HEK293 (cell line): ENCODE data around the gene RELT.

ENCODE experiments used
- BCL11A ChIP-seq: fragments of 450-650 bp; formaldehyde crosslinking; IDR thresholded peaks from 2 replicates; pipeline ENCODE4 v1.5.1; 2016; ENCODE audit warnings: low read depth, missing biosample characterization, missing genetic modification characterization
- BCL11B ChIP-seq: fragments of 450-650 bp; formaldehyde crosslinking; IDR thresholded peaks from 2 replicates; pipeline ENCODE4 v1.5.1; 2016; ENCODE audit warnings: low read depth, missing biosample characterization, missing genetic modification characterization
- GLIS2 ChIP-seq: fragments of 450-650 bp; formaldehyde crosslinking; IDR thresholded peaks from 2 replicates; pipeline ENCODE4 v1.5.1; 2016; ENCODE audit warnings: missing biosample characterization, missing genetic modification characterization
- OSR2 ChIP-seq: fragments of 450-650 bp; formaldehyde crosslinking; IDR thresholded peaks from 2 replicates; pipeline ENCODE4 v1.5.1; 2016; ENCODE audit warnings: missing biosample characterization, missing genetic modification characterization
- TCF7L2 ChIP-seq: IDR thresholded peaks from 2 replicates; pipeline ENCODE4 v1.6.1; 2011; ENCODE audit warnings: low read depth, mild to moderate bottlenecking, inconsistent platforms, low read length, moderate library complexity, borderline replicate concordance
- ZBTB1 ChIP-seq: fragments of 450-650 bp; formaldehyde crosslinking; IDR thresholded peaks from 2 replicates; pipeline ENCODE4 v1.5.1; 2016; ENCODE audit warnings: missing biosample characterization, missing genetic modification characterization
- ZFHX2 ChIP-seq: fragments of 450-650 bp; formaldehyde crosslinking; conservative IDR thresholded peaks from 2 replicates; pipeline ENCODE4 v1.5.1; 2016; ENCODE audit warnings: missing biosample characterization, missing genetic modification characterization
- ZNF10 ChIP-seq: fragments of 450-650 bp; formaldehyde crosslinking; IDR thresholded peaks from 2 replicates; pipeline ENCODE4 v1.5.1; 2017; ENCODE audit warnings: missing biosample characterization, missing genetic modification characterization
- ZNF23 ChIP-seq: fragments of 450-650 bp; formaldehyde crosslinking; IDR thresholded peaks from 2 replicates; pipeline ENCODE4 v1.5.1; 2016; ENCODE audit warnings: missing biosample characterization, missing genetic modification characterization, borderline replicate concordance
- ZNF292 ChIP-seq: fragments of 450-650 bp; formaldehyde crosslinking; IDR thresholded peaks from 2 replicates; pipeline ENCODE4 v1.5.1; 2016; ENCODE audit warnings: low read depth, missing biosample characterization, missing genetic modification characterization, borderline replicate concordance
- ZNF48 ChIP-seq: fragments of 450-650 bp; formaldehyde crosslinking; IDR thresholded peaks from 2 replicates; pipeline ENCODE4 v1.5.1; 2016; ENCODE audit warnings: missing biosample characterization, missing genetic modification characterization
- ZNF521 ChIP-seq: fragments of 450-650 bp; formaldehyde crosslinking; IDR thresholded peaks from 2 replicates; pipeline ENCODE4 v1.5.1; 2017; ENCODE audit warnings: missing biosample characterization, mild to moderate bottlenecking, missing genetic modification characterization
- ZNF530 ChIP-seq: fragments of 450-650 bp; formaldehyde crosslinking; IDR thresholded peaks from 2 replicates; pipeline ENCODE4 v1.5.1; 2016; ENCODE audit warnings: low read depth, missing biosample characterization, missing genetic modification characterization
- ZNF707 ChIP-seq: fragments of 450-650 bp; formaldehyde crosslinking; IDR thresholded peaks from 2 replicates; pipeline ENCODE4 v1.5.1; 2016; ENCODE audit warnings: missing biosample characterization, missing genetic modification characterization
- ZNF792 ChIP-seq: fragments of 450-650 bp; formaldehyde crosslinking; IDR thresholded peaks from 2 replicates; pipeline ENCODE4 v1.5.1; 2016; ENCODE audit warnings: missing biosample characterization, missing genetic modification characterization
- TF ChIP-seq, protein P1 (sequence below): fragments of 450-650 bp; formaldehyde crosslinking; IDR thresholded peaks from 2 replicates; pipeline ENCODE4 v1.5.1; 2016; ENCODE audit warnings: missing biosample characterization, missing genetic modification characterization
- TF ChIP-seq, protein P2 (sequence below): sonication (generic); formaldehyde crosslinking; IDR thresholded peaks from 2 replicates; pipeline ENCODE4 v1.8.1; 2022; ENCODE audit warnings: mild to moderate bottlenecking, moderate library complexity, missing genetic modification reagents
- TF ChIP-seq, protein P3 (sequence below): fragments of 450-650 bp; formaldehyde crosslinking; conservative IDR thresholded peaks from 2 replicates; pipeline ENCODE4 v1.5.1; 2016; ENCODE audit warnings: low read depth, missing biosample characterization, missing genetic modification characterization
- TF ChIP-seq, protein P4 (sequence below): fragments of 450-650 bp; formaldehyde crosslinking; IDR thresholded peaks from 2 replicates; pipeline ENCODE4 v1.5.1; 2016; ENCODE audit warnings: missing biosample characterization, missing genetic modification characterization, borderline replicate concordance
- TF ChIP-seq, protein P5 (sequence below): fragments of 450-650 bp; formaldehyde crosslinking; IDR thresholded peaks from 2 replicates; pipeline ENCODE4 v1.5.1; 2016; ENCODE audit warnings: missing biosample characterization, missing genetic modification characterization
- TF ChIP-seq, protein P6 (sequence below): fragments of 450-650 bp; formaldehyde crosslinking; IDR thresholded peaks from 2 replicates; pipeline ENCODE4 v1.5.0; 2017; ENCODE audit warnings: missing biosample characterization, missing genetic modification characterization, borderline replicate concordance

Gene RELT

DNA sequence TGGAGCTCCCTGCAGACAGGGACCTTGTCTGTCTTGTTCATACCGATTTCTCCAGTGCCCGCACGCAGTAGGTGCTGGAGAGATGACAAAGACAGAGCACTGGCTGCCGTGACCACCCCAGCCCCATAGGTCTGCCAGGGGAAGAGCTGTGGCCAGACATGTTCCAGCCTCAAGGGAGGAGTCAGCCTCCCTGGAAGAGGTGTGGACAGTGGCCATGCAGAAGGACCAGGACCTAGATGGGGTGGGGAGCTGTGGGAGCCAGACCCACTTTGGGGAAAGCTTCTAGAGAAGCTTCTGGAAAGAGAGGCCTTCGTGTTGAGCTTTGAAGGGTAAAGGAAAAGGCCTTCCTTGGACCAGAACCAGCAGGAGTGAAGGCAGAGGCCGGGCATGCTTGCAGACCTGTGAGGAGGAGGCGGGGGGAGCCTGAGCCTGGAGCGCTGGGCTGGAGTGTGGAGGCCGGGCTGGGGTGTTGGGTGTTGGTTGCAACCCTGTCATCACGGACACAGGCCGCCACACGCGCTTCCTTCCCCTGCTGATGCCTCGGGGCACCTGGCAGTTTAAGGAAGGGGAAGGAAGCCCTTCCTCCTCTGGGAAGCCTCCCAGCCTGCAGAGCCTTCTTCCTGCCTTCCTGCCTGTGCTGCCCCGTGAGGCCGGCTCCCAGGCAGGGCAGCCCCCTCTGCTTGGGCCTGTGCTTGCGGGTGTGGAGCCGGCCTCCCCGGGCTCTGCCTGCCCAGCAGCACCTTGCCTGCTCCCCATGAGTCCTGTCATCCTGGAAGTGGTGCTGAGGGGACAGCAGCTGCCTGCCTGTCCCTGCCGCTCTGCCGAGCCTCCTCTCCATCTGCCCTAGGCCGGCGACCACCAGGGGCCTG is 12.3 kb downstream of the RELT start (continued):
- TF ChIP-seq ZFHX2 (tag by site-specific recombination) (no peak), ZNF48 (no peak), ZNF292 (no peak), TCF7L2 (no peak), ZNF521 (tag by site-specific recombination) (no peak), ZNF707 (tag by site-specific recombination) (no peak), ZNF23 (tag by site-specific recombination) (no peak), BCL11A (no peak), ZBTB1 (tag by site-specific recombination) (no peak), ZNF792 (tag by site-specific recombination) (no peak), BCL11B (tag by site-specific recombination) (no peak), ZNF530 (tag by site-specific recombination) (no peak), GLIS2 (tag by site-specific recombination) (no peak), ZNF10 (tag by site-specific recombination) (peak; percentile 49; the same call in 1 of the 2 replicates), OSR2 (tag by site-specific recombination) (no peak)
- TF ChIP-seq, protein P1, sequence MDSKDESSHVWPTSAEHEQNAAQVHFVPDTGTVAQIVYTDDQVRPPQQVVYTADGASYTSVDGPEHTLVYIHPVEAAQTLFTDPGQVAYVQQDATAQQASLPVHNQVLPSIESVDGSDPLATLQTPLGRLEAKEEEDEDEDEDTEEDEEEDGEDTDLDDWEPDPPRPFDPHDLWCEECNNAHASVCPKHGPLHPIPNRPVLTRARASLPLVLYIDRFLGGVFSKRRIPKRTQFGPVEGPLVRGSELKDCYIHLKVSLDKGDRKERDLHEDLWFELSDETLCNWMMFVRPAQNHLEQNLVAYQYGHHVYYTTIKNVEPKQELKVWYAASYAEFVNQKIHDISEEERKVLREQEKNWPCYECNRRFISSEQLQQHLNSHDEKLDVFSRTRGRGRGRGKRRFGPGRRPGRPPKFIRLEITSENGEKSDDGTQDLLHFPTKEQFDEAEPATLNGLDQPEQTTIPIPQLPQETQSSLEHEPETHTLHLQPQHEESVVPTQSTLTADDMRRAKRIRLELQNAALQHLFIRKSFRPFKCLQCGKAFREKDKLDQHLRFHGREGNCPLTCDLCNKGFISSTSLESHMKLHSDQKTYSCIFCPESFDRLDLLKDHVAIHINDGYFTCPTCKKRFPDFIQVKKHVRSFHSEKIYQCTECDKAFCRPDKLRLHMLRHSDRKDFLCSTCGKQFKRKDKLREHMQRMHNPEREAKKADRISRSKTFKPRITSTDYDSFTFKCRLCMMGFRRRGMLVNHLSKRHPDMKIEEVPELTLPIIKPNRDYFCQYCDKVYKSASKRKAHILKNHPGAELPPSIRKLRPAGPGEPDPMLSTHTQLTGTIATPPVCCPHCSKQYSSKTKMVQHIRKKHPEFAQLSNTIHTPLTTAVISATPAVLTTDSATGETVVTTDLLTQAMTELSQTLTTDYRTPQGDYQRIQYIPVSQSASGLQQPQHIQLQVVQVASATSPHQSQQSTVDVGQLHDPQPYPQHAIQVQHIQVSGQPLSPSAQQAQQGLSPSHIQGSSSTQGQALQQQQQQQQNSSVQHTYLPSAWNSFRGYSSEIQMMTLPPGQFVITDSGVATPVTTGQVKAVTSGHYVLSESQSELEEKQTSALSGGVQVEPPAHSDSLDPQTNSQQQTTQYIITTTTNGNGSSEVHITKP = no peak
- TF ChIP-seq, protein P2, sequence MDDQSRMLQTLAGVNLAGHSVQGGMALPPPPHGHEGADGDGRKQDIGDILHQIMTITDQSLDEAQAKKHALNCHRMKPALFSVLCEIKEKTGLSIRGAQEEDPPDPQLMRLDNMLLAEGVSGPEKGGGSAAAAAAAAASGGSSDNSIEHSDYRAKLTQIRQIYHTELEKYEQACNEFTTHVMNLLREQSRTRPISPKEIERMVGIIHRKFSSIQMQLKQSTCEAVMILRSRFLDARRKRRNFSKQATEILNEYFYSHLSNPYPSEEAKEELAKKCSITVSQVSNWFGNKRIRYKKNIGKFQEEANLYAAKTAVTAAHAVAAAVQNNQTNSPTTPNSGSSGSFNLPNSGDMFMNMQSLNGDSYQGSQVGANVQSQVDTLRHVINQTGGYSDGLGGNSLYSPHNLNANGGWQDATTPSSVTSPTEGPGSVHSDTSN (CRISPR knock-in tag) = no peak
- TF ChIP-seq, protein P3, sequence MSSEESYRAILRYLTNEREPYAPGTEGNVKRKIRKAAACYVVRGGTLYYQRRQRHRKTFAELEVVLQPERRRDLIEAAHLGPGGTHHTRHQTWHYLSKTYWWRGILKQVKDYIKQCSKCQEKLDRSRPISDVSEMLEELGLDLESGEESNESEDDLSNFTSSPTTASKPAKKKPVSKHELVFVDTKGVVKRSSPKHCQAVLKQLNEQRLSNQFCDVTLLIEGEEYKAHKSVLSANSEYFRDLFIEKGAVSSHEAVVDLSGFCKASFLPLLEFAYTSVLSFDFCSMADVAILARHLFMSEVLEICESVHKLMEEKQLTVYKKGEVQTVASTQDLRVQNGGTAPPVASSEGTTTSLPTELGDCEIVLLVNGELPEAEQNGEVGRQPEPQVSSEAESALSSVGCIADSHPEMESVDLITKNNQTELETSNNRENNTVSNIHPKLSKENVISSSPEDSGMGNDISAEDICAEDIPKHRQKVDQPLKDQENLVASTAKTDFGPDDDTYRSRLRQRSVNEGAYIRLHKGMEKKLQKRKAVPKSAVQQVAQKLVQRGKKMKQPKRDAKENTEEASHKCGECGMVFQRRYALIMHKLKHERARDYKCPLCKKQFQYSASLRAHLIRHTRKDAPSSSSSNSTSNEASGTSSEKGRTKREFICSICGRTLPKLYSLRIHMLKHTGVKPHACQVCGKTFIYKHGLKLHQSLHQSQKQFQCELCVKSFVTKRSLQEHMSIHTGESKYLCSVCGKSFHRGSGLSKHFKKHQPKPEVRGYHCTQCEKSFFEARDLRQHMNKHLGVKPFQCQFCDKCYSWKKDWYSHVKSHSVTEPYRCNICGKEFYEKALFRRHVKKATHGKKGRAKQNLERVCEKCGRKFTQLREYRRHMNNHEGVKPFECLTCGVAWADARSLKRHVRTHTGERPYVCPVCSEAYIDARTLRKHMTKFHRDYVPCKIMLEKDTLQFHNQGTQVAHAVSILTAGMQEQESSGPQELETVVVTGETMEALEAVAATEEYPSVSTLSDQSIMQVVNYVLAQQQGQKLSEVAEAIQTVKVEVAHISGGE (tag by site-specific recombination) = no peak
- TF ChIP-seq, protein P4, sequence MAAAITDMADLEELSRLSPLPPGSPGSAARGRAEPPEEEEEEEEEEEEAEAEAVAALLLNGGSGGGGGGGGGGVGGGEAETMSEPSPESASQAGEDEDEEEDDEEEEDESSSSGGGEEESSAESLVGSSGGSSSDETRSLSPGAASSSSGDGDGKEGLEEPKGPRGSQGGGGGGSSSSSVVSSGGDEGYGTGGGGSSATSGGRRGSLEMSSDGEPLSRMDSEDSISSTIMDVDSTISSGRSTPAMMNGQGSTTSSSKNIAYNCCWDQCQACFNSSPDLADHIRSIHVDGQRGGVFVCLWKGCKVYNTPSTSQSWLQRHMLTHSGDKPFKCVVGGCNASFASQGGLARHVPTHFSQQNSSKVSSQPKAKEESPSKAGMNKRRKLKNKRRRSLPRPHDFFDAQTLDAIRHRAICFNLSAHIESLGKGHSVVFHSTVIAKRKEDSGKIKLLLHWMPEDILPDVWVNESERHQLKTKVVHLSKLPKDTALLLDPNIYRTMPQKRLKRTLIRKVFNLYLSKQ (tag by site-specific recombination) = no peak
- TF ChIP-seq, protein P5, sequence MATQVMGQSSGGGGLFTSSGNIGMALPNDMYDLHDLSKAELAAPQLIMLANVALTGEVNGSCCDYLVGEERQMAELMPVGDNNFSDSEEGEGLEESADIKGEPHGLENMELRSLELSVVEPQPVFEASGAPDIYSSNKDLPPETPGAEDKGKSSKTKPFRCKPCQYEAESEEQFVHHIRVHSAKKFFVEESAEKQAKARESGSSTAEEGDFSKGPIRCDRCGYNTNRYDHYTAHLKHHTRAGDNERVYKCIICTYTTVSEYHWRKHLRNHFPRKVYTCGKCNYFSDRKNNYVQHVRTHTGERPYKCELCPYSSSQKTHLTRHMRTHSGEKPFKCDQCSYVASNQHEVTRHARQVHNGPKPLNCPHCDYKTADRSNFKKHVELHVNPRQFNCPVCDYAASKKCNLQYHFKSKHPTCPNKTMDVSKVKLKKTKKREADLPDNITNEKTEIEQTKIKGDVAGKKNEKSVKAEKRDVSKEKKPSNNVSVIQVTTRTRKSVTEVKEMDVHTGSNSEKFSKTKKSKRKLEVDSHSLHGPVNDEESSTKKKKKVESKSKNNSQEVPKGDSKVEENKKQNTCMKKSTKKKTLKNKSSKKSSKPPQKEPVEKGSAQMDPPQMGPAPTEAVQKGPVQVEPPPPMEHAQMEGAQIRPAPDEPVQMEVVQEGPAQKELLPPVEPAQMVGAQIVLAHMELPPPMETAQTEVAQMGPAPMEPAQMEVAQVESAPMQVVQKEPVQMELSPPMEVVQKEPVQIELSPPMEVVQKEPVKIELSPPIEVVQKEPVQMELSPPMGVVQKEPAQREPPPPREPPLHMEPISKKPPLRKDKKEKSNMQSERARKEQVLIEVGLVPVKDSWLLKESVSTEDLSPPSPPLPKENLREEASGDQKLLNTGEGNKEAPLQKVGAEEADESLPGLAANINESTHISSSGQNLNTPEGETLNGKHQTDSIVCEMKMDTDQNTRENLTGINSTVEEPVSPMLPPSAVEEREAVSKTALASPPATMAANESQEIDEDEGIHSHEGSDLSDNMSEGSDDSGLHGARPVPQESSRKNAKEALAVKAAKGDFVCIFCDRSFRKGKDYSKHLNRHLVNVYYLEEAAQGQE (tag by site-specific recombination) = peak; percentile 72; the same call in 1 of the 2 replicates
- TF ChIP-seq, protein P6, sequence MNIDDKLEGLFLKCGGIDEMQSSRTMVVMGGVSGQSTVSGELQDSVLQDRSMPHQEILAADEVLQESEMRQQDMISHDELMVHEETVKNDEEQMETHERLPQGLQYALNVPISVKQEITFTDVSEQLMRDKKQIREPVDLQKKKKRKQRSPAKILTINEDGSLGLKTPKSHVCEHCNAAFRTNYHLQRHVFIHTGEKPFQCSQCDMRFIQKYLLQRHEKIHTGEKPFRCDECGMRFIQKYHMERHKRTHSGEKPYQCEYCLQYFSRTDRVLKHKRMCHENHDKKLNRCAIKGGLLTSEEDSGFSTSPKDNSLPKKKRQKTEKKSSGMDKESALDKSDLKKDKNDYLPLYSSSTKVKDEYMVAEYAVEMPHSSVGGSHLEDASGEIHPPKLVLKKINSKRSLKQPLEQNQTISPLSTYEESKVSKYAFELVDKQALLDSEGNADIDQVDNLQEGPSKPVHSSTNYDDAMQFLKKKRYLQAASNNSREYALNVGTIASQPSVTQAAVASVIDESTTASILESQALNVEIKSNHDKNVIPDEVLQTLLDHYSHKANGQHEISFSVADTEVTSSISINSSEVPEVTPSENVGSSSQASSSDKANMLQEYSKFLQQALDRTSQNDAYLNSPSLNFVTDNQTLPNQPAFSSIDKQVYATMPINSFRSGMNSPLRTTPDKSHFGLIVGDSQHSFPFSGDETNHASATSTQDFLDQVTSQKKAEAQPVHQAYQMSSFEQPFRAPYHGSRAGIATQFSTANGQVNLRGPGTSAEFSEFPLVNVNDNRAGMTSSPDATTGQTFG (tag by site-specific recombination) = no peak
